ENCODE results near the gene ZNF791. TPM values are rescaled to one million over a fixed set of nuclear protein-coding genes. Genes with fewer than 3 reads are reported as not detected.

ZNF791 gene
- total RNA-seq, 6 donors from 2014 or later: 12.6 to 29.3 (median 21.9) TPM

GRCh38 chr19:12578641-12579040, 32.1 kb upstream of the ZNF791 start:
- Histone ChIP-seq H3K27me3 (no peaks in the 10 kb centered on the region), H3K36me3 (peaks cover 14 to 55% (median 41%) of the 10 kb centered on the region in 4 donors), H3K4me3 (no peak overlapping the region), H3K9me3 (peaks cover 7 to 23% (median 19%) of the 10 kb centered on the region in 4 donors), H3K4me1 (no peaks in the 10 kb centered on the region), H3K27ac (no peak overlapping the region)
- TF ChIP-seq CTCF (IDR thresholded peaks at IDR 0.05) (no peak), EP300 (IDR thresholded peaks at IDR 0.05) (no peak), POLR2AphosphoS5 (IDR thresholded peaks at IDR 0.05) (no peak)
- DNase-seq (no peak), ATAC-seq (ENCODE audit: low FRiP score in 2 of 2) (no peak)
- 92 to 96% methylated on average over 10 of the region's 10 CpGs for WGBS, 2 donors

- TF ChIP-seq CTCF (IDR thresholded peaks at IDR 0.05) (no peak), POLR2A (IDR thresholded peaks at IDR 0.05) (no peak), POLR2AphosphoS5 (IDR thresholded peaks at IDR 0.05) (no peak), EP300 (IDR thresholded peaks at IDR 0.05) (no peak)
- H3K36me3 ChIP-seq: peaks cover 14 to 55% (median 41%) of the 10 kb centered on the region in 4 donors
Measured at GRCh38 chr19:12580180-12580694, 30.5 kb upstream of the ZNF791 start.

GRCh38 chr19:12581100-12581499, 29.6 kb upstream of the ZNF791 start:
- 93 to 95% methylated on average over 9 of the region's 9 CpGs for WGBS, 2 donors
- Histone ChIP-seq H3K36me3 (peaks cover 14 to 55% (median 41%) of the 10 kb centered on the region in 4 donors), H3K4me3 (no peak overlapping the region), H3K4me1 (no peaks in the 10 kb centered on the region), H3K27me3 (no peaks in the 10 kb centered on the region), H3K9me3 (peaks cover 7 to 23% (median 19%) of the 10 kb centered on the region in 4 donors), H3K27ac (no peak overlapping the region)
- DNase-seq (no peak), ATAC-seq (ENCODE audit: low FRiP score in 2 of 2) (no peak)
- TF ChIP-seq POLR2AphosphoS5 (IDR thresholded peaks at IDR 0.05) (no peak), CTCF (IDR thresholded peaks at IDR 0.05) (no peak), POLR2A (IDR thresholded peaks at IDR 0.05) (no peak), EP300 (IDR thresholded peaks at IDR 0.05) (no peak)

More at GRCh38 chr19:12580180-12580694, 30.5 kb upstream of the ZNF791 start:
- H3K9me3 ChIP-seq: peaks cover 7 to 23% (median 19%) of the 10 kb centered on the region in 4 donors
- no peaks in the 10 kb centered on the region for H3K27me3 ChIP-seq
- ATAC-seq (ENCODE audit: low FRiP score in 2 of 2) (no peak), DNase-seq (no peak)
- no peaks in the 10 kb centered on the region for H3K4me1 ChIP-seq
- 80 to 81% methylated on average over 11 of the region's 11 CpGs for WGBS, 2 donors
- no peak overlapping the region for H3K27ac ChIP-seq
- no peak overlapping the region for H3K4me3 ChIP-seq

GRCh38 chr19:12596485-12596884, 14.2 kb upstream of the ZNF791 start:
- WGBS, 2 donors: 91 to 95% methylated on average over 11 of the region's 11 CpGs
- peak overlapping the region in 2 of 4 donors; percentile 26 to 39 for H3K4me3 ChIP-seq
- no peaks in the 10 kb centered on the region for H3K9me3 ChIP-seq
- peaks cover 0 to 23% (median 14%) of the 10 kb centered on the region in 4 donors for H3K36me3 ChIP-seq
- H3K27me3 ChIP-seq: no peaks in the 10 kb centered on the region
- TF ChIP-seq POLR2AphosphoS5 (IDR thresholded peaks at IDR 0.05): no peak
- TF ChIP-seq POLR2A (IDR thresholded peaks at IDR 0.05): no peak
- TF ChIP-seq EP300 (IDR thresholded peaks at IDR 0.05): no peak
- no peak for TF ChIP-seq CTCF (IDR thresholded peaks at IDR 0.05)
- no peaks in the 10 kb centered on the region for H3K4me1 ChIP-seq
- DNase-seq (no peak), ATAC-seq (ENCODE audit: low FRiP score in 2 of 2) (no peak)
- H3K27ac ChIP-seq: peak overlapping the region in 1 of 4 donors; percentile 49

Data from upper lobe of left lung (tissue), 6 donors.